DMS53 (cell line): ENCODE measurements around the gene ACAA2.
"Not testable (repeated sequence)": the region's sequence is repeated elsewhere in the genome, so short reads cannot be mapped to it uniquely, and the experiment has no call there.

Source experiments
- DNase-seq: peaks from one replicate; lab custom pipeline; 2025; lab: John Stamatoyannopoulos, UW

The ACAA2 gene

DNA sequence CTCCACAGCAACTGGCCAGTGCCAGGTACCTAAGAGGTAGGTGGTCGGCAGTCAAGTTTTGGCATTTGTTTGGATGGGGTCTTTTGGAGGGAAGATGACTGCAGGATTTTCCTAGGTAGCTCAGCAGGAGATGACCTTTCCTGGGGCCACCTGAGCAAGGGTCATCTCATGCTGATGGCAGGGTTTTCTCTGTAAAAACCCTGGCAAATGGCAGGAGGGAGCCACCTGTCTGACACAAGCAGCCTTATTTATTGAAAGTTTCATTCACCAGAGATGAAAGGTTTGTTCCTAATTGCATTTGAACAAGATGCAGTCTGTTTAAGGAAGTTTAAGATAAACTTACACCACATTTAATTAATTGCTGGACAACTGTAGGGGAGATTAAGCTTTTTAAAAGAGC, 31.6 kb upstream of the ACAA2 start:
- DNase-seq = no peak

DNA sequence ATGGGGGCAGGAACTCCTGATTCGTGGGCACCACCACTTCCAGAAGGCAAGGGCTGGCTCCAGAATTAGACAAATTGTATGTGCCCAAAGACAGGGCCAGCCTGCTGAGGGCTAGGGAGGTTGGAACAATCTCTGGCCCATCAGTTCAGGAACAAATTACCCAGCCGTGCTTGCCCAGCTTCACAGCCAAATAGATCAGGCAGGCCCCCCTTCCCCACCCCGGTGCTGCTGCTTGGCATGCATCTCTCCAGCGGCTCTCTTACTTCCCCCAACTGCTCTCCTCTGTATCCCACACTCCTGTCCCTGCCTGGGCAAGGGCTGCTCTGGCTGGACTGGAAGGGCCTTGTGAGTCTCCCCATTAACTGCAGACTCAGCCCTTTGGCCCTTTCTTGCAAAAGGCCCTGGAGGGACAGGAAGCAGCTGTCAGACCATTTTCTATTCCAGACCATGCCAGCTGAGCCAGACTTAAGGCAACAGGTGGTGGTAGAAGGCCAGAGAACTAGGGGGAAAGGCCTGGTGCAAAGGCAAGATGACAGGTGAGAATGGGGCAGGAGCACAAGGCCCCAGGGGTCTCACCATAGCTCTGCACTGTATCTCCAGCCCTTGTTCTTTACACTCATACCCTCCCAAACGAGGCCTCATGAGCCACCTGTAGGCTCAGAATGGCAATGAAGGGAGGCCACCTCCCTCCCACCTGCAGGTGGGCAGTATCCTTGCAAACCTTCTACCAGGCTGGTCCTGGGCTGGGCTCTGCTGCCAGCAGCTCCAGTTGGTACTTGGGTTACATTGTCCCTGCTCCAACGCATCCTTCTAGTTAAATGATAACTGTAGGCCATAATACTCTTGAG, 30.7 kb upstream of the ACAA2 start:
- no peak for DNase-seq

DNA sequence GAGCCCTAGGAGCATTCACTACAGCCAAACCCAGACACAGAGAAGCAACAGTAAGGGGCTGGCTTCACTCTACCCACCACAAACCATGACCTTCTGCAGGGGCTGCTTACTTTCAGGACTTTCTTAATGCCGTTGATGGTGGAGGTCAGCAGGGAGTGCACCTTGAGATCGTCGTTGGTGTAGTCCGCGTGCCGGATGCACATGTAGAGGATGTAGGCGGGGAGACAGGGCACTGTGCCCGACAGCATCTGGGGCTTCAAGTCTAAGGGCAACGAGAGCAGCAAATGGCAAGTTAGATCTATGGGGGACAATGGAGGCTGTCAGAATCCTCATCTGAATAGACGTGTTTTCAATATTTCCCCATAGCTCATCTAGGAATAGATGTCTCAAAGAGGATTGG, 29.8 kb upstream of the ACAA2 start:
- no peak for DNase-seq

DNA sequence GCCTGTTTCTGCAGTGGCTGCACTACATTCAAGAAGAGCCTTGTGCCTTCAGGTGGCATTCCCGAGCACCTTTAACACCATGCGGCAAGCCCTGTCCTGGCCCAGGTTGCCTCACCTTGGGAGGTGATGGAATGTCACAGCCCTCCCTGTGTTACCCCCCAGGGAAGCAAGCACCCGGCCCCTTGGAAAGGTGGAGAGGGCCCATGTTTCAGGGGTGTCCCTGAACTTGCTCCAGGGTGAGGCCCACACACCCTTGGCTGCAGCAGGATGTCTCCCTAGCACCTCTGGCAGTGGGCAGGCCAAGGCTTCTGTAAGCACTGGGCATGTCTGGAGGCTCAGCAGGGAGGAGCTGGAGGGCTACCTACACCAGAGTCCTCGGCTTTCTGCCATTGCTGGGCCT, 29.3 kb upstream of the ACAA2 start:
- no peak for DNase-seq

DNA sequence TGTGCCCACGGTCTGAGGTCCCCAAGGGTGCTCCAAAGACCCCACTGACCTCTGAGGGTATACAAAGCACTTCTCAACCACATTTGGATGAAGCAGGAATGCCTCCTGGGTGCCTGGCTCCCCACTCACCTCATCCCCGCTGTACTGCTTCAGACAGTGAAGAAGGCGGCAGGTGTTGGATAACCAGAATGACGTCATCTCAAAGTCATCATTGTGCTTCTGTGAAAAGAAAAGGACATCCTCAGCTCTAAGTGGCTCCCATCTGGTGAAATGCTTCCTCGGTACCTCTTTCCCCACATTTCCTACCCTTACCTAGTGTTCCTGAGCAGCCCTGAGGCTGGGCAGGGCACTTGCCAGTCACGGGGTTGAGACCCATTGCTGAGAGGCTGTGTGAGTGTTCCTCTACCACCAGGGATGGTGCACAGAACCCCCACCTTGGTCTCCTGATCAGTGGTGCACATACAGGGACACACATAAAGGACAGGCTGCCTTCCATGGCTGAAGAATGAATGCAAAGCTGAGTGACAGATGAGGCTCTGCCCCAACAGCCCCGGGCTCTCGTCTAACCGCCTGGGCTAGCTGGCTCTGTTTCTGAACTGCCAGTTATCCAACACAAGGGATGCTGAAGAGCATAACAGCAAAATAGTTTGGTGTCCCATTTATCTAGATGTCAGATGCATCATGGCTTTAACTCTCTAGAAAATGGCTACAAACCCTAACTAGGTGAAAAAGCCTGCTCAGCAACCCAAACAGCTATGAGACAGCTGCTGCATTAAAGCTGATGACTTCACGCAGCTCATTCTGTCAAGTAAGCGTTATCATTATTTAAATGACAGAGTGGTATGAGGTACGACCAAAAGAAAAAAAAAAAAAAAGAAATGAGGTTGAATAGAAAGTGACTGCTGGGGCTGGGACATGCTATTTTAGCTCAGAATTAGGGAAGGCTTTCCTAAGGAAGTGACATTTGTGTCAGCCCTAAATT, 28.2 kb upstream of the ACAA2 start:
- DNase-seq = peak; percentile 77

DNA sequence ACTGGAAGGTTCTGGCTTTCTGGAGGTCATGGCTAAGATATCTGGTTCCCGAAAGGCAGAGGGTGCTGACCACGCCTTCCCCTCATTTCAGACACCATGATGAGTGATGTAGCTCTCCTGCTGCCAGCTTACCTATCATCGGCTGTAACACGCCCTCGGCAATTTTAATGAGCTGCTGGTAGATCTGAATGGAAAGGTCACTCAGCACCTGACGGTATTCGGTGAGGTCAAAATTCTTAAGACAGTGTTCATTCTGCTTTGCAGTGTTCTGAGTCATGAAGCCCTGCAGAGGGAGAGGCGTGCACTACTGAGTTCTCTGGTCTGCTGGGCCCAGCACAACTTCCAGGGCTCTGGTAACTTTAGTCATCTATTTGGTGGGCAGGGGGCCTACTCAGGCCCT, 25.7 kb upstream of the ACAA2 start:
- no peak for DNase-seq

DNA sequence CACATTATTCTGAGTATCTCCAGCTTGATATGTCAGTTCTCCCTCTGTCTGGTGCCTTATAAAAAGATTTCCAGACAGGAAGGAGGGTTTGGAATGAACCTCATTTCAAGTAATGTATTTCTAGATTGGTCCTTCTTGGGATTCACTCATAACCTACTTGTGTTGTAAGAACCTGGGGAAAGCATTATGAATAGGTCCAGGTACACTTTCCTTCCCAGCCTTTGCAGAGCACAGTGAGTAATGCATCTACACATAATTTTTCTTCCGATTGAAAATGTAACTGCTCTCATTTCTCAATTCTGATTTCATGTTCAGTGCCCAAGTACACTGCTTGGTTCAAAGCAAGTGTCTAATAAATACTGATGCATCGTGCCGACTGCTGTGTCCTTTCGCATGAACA, 25.0 kb upstream of the ACAA2 start:
- no peak for DNase-seq

DNA sequence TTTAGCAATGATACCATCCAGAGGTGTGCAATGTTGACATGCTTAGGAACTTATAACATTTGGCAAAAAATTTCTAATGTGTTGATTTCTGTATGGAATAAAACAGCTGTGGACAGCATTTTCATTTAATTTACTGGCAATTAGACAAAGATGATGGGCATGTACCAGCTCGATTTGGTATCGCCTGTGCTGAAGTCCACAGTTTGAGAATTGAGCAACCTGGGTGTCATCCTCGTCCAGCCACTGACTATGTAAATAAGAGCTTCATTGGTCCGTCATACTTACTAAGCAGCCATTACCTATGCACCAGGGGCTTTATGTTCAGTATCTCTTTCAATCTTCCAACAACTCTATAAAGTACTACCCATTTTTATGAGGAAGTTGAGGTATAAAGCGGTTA, 24.6 kb upstream of the ACAA2 start:
- no peak for DNase-seq

DNA sequence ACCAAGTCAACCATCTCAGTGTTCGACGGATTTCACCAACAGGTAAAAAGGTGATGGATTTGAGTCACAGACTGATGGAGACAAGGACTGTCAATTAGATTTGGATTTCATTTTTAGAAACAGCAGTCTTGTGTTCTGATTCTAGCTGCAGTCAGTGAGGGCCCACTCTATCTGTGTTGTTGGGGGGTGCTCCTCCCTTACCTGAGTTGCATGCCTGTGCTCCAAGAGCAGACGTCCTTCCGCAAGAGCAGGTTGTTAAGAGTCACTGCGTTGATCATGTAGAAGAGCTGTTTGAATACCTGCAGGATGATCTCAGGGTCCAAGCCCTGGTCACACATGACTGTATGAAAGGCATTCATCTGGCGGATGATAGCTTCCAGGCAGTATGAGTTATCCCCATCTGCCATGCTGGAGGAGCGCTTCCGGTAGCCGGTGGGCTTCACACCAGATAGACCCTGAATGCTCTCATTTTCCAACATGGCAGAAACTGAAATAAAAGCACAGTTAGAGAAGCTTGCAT, 24.0 kb upstream of the ACAA2 start:
- DNase-seq = not testable (repeated sequence)

DNA sequence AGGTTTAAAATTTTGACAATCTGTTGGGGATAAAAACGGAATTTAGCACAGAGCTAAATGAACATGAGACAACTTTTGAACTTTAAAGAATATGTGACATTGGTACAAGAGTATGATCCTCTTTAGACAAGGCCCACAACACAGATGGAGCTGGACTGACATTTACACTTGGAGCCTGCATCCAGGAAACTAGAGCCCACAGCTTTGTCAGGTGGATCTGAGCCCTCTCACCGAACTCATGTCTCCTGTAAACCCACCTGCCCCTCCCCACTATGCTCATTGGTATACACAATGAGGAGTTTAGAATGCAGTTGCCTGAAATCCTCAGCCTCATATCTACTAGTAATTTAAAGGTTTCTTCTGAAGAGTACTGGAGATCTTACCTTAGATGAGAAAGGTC, 22.1 kb upstream of the ACAA2 start:
- DNase-seq = no peak

DNA sequence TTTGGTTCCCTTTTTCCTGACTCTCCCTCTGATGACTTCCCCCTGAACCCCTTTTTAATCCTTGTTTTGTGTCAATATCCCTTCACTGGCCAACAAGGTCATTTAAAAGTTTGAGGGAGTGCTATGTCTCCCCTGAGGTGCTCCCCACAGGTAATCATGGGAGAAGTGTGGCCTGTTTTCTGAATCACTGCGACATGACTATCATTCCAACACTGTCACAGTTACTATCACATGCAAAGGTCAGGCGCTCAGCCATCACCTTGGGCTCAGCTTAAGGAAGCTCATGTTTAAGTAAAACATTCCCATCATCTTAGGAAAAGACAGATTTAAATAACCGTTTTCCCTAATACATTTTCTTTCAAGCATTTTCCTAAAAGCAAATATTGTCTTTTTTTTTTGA, 20.9 kb upstream of the ACAA2 start:
- DNase-seq = no peak

DNA sequence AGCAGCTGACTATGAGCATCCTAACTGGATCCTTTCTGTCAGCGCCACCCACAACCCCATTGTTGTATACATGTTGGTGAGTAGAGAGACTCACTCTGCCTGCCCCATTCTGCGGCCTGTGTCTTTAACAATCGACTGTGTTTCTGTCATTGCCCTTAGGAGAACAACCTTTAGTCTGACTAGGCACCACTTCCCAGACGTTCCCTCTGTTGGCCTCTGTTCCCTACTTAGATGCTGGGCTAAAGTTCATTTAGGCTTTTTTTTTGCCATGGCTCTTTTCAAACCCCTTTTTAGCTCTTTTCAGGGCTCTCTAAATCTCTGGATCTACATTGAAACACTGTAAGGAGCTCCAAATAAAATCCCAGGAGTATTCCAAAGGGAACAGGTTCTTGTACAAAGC, 20.5 kb upstream of the ACAA2 start:
- DNase-seq = no peak

DNA sequence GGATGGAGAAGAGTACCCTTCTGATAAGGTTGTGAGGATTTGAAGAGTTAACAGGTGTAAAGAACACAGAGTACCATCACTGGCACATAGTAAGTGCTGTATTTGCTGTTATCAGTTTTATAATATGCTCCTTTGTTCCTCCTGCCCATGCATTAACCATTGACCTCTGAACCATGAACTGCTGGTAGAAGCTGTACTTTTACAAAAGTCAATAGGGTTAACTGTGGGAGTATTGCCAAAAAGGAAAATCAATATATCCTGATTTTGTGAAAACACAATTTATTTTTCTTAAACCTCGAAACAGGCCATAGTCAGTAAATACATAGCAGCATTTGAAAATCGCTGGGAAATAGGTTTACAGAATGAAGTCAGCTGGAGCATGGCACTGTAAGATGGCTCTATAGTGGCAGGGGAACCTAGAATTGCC, 18.9 kb upstream of the ACAA2 start:
- DNase-seq = no peak

DNA sequence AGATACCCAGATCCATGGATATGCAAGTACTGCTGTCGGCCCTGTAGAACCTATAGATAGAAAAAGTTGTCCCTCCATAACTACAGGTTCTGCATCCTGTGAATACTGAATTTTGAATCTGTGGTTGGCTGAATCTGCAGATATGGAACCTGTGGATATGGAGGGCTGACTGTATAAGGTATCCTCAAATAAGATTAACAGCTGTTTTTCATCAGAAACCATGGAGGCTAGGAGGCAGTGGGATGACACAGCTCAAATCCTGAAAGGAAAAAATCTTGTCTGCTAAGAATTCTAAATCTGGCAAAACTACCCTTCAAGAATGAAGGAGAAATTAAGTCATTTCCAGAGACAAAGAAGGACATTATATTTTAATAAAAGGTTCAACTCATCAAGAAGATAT, 14.7 kb upstream of the ACAA2 start:
- DNase-seq = no peak

DNA sequence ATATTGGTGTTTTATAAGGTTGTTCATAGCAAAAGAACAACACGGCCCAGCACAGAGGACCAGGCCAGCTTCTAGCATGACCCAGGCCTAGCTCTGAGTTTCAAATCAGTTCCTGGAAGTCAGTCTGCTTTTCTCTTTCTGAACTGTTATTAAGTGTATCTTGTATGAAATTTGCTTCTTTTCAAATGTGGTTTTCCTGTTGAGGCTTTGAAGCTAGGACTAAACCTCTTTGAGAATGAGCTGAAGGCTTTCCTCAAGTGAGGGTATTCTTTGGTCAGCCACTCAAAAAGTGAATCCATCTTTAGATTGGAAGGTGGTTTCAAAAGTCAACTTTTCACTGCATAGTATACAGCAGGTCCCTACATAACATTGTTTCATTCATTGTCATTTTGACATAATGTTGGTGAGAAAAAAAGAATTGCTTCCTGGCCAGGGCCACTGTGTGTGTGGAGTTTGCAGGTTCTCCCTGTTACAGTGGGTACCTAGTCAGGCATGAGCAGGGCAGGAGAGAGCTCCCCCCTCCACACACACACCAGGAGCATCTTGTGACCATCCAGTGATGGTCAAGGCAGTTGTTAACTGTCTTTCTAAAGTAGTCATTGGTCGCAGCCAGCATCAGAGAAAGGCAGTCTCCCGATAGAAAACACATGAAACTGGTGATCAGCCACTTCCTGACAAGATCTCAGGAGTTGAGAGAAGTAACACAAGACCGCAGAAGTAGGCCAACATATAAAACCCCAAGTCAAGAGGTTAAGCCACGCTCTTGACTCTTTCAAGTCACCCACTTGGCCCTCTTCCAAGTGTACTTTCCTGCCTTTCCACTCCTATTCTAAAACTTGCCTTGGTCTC, 6.7 kb upstream of the ACAA2 start:
- DNase-seq = peak; percentile 23

DNA sequence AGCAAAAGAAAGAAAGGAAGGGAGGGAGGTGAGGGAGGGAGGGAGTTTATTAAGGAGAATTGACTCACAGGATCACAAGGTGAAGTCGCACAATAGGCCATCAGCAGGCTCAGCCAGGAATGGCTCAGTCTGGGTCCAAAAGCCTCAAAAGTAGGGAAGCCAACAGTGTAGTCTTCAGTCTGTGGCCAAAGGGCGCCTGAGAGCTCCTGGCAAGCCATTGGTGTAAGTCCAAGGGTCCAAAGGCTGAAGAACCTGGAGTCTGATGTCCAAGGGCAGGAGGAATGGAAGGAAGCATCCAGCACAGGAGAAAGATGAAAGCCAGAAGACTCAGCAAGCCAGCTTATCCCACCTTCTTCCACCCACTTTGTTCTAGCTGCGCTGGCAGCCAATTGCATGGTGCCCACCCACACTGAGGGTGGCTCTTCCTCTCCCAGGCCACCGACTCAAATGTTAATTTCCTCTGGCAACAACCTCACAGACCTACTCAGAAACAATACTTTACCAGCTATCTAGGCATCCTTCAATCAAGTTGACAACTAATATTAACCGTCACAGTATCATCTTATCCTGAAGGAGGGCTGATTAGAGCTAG, 5.8 kb upstream of the ACAA2 start:
- DNase-seq = no peak

DNA sequence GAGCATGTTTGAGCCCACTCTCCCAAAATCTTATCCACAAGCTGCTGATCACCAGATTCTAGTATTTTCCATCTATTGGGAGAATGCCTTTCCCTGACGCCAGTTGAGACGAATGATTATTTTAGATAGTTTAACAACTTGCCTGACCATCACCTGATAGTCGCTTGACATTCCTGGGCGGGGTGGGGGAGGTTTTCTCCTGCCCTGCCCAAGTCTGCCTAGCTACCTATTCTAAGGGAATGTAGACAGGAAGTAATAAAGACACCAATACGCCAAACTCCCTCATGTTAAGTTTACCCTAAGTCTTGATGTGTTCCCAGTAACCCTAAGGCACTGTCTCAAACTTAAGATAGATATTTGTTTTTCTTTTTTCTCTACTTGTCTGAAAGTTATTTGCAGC, 4.6 kb upstream of the ACAA2 start:
- DNase-seq = no peak

DNA sequence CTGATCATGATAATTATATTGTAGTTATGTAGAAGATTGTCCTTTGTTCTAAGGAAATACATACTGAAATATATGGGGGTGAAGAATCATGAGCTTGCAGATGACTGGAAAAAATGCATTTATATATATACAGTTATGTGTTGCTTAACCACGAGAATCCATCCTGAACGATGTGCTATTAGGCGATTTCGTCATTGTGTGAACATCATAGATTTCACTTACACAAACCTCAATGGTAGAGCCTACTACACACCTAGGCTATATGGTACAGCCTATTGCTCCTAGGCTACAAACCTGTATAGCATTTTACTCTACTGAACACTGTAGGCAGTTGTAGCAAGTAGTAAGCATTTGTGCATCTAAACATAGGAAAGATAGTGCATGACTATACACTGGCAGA, 2.6 kb upstream of the ACAA2 start:
- DNase-seq = no peak

DNA sequence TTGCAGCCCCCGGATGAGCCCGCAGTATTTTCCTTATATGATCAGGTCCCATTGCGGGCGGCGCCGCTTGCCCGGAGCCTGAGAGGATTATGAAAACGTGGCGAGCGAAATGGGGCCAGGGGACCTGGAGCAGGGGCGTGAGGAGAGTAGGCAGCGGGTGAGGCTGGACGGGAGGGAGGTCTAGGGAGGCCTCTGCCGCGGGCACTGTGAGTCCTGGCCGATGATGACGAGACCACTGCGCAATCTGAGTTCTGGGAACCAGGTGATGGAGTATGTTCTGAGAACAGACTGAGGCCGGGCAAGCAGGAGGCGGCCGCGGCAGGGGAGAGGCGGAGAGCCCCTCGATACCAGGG, 790 bp upstream of the ACAA2 start:
- DNase-seq = peak; percentile 89

DNA sequence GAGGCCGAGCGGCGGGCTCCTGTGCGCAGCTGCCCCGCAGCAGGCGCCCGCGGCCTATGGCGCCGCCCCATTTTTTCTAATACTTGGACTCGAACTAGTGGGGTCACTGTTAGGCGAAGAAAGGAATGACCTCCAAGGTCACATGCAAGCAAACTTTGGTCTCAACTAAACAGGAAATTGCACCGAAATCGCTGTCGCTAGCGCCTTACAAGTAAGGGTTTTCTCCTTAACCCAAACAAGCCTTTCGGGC, 339 bp downstream of the ACAA2 start:
- DNase-seq = peak; percentile 78

DNA sequence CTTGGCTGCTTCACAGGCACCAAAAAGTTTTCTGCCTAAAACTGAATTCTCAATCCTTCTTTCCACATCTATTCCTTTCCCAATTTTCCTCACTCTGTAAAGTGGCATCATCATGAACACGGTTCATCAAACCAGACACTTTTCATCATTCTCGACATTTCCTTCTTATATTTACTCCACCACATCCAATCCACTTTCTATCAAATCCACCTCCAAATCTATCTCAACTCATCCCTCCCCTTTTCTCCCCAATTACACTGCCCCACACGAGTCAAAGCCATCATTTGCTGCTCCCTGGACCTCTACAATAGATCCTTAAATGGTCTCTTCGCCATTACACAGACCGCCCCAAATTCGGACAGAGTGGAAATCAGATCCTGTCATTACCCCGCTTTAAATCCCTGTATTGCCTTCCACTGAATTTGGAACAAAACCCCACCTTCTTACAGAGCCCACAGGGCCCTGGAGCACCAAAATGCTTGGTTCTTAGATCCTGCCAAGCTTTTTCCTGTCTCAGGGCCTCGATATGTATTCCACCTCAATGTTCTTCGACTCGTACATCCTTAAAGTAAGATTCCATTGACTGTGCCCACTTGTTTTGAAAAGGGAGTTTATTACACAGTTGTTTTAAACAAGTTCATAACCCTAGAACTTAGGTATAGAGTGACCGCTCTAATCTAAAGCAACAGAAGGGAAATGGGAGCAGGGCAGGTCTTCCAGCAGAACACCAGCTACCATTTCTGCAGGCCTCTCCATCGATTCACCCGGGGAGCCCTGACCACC, 856 bp downstream of the ACAA2 start:
- no peak for DNase-seq
